ENCODE measurements around the gene SFRP5. TPM values are rescaled to one million over a fixed set of nuclear protein-coding genes. Genes with fewer than 3 reads are reported as not detected.

The SFRP5 gene
- total RNA-seq, 6 donors from 2014 or later: 0.69 to 14.9 (median 3.6) TPM

GRCh38 chr10:97771055-97771891 is 526 bp downstream of the SFRP5 start:
- H3K9me3 ChIP-seq: no peaks in the 10 kb centered on the region
- peaks cover 7 to 18% (median 11%) of the 10 kb centered on the region in 4 donors for H3K4me1 ChIP-seq
- DNase-seq (peak in 1 of 2 donors; percentile 85), ATAC-seq (ENCODE audit: low FRiP score in 2 of 2) (no peak)
- 0 to 5% methylated on average over 5 to 50 of the region's 90 CpGs for WGBS, 2 donors
- H3K36me3 ChIP-seq: no peaks in the 10 kb centered on the region
- H3K27me3 ChIP-seq: peaks cover 0 to 14% (median 5%) of the 10 kb centered on the region in 4 donors
- TF ChIP-seq POLR2A (IDR thresholded peaks at IDR 0.05) (no peak), EP300 (IDR thresholded peaks at IDR 0.05) (no peak), CTCF (IDR thresholded peaks at IDR 0.05) (no peak), POLR2AphosphoS5 (IDR thresholded peaks at IDR 0.05) (no peak)
- peak overlapping the region in 3 of 4 donors; percentile 25 to 44 (median 39) for H3K4me3 ChIP-seq
- H3K27ac ChIP-seq: no peak overlapping the region

GRCh38 chr10:97770255-97770654 is 1.5 kb downstream of the SFRP5 start:
- no peaks in the 10 kb centered on the region for H3K9me3 ChIP-seq
- H3K36me3 ChIP-seq: no peaks in the 10 kb centered on the region
- H3K4me1 ChIP-seq: peaks cover 7 to 18% (median 11%) of the 10 kb centered on the region in 4 donors
- H3K27me3 ChIP-seq: peaks cover 0 to 14% (median 5%) of the 10 kb centered on the region in 4 donors
- H3K27ac ChIP-seq: no peak overlapping the region
- TF ChIP-seq CTCF (IDR thresholded peaks at IDR 0.05): no peak
- TF ChIP-seq POLR2A (IDR thresholded peaks at IDR 0.05): no peak
- no peak for TF ChIP-seq POLR2AphosphoS5 (IDR thresholded peaks at IDR 0.05)
- TF ChIP-seq EP300 (IDR thresholded peaks at IDR 0.05): no peak
- ATAC-seq (ENCODE audit: low FRiP score in 2 of 2) (no peak), DNase-seq (no peak)
- WGBS, 2 donors: 53 to 73% methylated on average over 5 of the region's 5 CpGs
- H3K4me3 ChIP-seq: no peak overlapping the region

DNA sequence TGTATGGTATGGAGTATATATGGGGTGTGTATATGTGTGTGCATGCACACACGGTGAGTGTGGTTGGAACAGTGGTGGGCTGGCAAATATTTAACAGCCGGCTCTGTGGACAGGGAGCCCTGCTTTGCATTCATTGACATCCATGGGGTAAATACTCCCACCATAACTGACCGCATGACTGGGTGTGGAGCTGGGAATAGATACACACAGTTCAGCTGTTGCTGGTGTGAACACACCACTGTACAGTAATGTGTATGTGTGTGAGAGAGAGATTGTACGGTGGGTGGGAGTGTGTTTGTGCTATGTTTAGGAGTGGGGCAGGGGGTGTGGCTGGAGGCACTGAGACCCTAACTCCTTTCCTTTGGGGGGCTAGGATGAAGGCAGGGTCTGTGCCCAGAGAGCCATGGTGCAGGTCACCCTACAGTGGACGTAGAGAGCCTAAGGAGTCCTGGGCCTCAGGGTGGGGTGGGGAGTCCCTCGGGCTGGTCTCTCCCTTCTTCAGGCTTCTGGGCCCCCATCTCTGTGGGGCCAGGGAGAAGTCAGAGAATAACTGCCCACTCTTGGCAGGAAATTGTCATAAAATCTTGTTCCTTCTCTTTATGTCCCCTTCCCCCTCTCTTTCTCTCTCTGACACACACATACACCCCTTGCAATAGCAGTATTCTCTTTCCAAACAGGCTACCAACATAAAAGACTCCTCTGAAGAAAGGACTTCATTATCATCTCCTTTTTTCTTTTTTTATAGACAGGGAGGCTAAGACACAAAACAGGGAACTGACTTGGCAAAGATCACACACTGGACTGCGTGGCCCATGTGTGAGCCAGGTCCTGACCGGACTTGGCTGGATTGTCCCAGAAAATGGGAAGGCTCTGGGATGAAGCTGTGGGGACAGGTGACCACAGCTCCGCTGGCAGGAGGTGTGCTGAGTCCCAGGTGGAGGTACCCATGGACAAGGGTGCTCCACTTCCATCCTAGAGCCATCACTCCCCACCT is 3.2 kb downstream of the SFRP5 start:
- Histone ChIP-seq H3K36me3 (no peaks in the 10 kb centered on the region), H3K4me1 (peaks cover 7 to 18% (median 11%) of the 10 kb centered on the region in 4 donors)
- no peak for ATAC-seq (ENCODE audit: low FRiP score in 2 of 2)

More for the DNA sequence above, 3.2 kb downstream of the SFRP5 start:
- Histone ChIP-seq H3K27me3 (peaks cover 0 to 14% (median 5%) of the 10 kb centered on the region in 4 donors), H3K9me3 (no peaks in the 10 kb centered on the region), H3K4me3 (no peak overlapping the region), H3K27ac (no peak overlapping the region)
- no peak for DNase-seq
- TF ChIP-seq CTCF (IDR thresholded peaks at IDR 0.05) (no peak), EP300 (IDR thresholded peaks at IDR 0.05) (no peak), POLR2A (IDR thresholded peaks at IDR 0.05) (no peak), POLR2AphosphoS5 (IDR thresholded peaks at IDR 0.05) (no peak)
- WGBS, 2 donors: 80 to 90% methylated on average over 9 of the region's 9 CpGs

Data from upper lobe of left lung (tissue), 6 donors.